ENCODE results near the gene APOBR. TPM values are rescaled to one million over a fixed set of nuclear protein-coding genes. Genes with fewer than 3 reads are reported as not detected.

Gene APOBR
- total RNA-seq, 1 donor from 2014 or later, result 17.7 TPM

DNA sequence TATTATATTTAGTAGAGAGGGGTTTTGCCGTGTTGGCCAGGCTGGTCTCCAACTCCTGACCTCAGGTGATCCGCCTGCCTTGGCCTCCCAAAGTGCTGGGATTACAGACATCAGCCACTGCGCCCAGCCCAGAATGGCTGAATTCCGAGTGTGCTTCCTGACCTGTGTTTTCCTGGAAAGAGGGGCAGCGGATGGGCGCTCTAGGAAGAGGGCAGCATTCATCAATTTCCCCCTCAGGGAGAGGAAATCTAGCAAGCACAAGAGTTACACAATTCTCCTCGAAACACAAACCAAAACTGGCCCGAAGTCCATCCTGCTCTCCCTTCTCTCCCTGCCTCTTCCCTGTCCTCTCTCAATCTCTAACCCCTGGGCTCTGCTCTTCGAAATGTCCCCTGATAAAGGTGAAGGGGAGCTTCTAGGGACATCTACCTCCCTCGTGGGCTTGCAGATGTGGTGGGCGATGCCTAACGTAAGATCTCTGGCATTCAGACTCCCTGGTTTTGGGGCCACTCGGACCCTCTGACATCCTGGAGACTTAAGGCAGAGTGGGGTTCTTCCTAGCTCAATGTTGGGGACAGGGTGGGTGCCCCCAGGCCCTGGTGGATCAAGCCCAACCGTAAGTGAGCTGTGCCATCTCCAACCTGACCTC, 11.2 kb downstream of the APOBR start:
- no peak for DNase-seq
- Histone ChIP-seq H3K27me3 (no peaks in the 10 kb centered on the region), H3K9me3 (no peaks in the 10 kb centered on the region), H3K4me1 (no peaks in the 10 kb centered on the region), H3K27ac (no peak overlapping the region), H3K4me3 (no peak overlapping the region), H3K36me3 (no peaks in the 10 kb centered on the region)
- TF ChIP-seq, protein P1, sequence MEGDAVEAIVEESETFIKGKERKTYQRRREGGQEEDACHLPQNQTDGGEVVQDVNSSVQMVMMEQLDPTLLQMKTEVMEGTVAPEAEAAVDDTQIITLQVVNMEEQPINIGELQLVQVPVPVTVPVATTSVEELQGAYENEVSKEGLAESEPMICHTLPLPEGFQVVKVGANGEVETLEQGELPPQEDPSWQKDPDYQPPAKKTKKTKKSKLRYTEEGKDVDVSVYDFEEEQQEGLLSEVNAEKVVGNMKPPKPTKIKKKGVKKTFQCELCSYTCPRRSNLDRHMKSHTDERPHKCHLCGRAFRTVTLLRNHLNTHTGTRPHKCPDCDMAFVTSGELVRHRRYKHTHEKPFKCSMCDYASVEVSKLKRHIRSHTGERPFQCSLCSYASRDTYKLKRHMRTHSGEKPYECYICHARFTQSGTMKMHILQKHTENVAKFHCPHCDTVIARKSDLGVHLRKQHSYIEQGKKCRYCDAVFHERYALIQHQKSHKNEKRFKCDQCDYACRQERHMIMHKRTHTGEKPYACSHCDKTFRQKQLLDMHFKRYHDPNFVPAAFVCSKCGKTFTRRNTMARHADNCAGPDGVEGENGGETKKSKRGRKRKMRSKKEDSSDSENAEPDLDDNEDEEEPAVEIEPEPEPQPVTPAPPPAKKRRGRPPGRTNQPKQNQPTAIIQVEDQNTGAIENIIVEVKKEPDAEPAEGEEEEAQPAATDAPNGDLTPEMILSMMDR (IDR thresholded peaks at IDR 0.05), result no peak
- no peak for ATAC-seq
- intact Hi-C loops (cut with DNase I), result no loop called here

DNA sequence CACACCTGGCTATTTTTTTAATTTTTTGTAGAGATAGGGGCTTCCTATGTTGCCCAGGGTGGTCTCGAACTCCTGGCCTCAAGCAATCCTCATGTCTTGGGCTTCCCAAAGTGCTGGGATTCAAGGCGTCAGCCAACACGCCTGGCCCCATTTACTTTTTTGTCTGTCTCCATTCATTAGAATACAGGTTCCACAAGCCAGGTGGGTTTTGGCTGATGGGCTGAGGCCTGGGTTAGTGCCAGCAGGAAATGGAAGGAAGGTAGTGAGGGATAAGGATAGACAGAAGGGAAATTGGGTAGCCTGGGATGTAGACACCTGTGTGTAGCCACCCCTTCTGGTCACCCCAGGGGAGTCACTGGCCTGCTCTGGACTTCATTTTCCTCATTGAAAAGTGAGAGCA, 16.6 kb downstream of the APOBR start:
- TF ChIP-seq, protein P1 (IDR thresholded peaks at IDR 0.05), result no peak
- intact Hi-C loops (cut with DNase I), result no loop called here
- ATAC-seq, result no peak
- H3K4me3 ChIP-seq, result no peak overlapping the region
- H3K36me3 ChIP-seq, result no peaks in the 10 kb centered on the region
- H3K9me3 ChIP-seq, result no peaks in the 10 kb centered on the region
- no peak overlapping the region for H3K27ac ChIP-seq
- H3K4me1 ChIP-seq, result no peaks in the 10 kb centered on the region
- no peak for DNase-seq
- H3K27me3 ChIP-seq, result no peaks in the 10 kb centered on the region

DNA sequence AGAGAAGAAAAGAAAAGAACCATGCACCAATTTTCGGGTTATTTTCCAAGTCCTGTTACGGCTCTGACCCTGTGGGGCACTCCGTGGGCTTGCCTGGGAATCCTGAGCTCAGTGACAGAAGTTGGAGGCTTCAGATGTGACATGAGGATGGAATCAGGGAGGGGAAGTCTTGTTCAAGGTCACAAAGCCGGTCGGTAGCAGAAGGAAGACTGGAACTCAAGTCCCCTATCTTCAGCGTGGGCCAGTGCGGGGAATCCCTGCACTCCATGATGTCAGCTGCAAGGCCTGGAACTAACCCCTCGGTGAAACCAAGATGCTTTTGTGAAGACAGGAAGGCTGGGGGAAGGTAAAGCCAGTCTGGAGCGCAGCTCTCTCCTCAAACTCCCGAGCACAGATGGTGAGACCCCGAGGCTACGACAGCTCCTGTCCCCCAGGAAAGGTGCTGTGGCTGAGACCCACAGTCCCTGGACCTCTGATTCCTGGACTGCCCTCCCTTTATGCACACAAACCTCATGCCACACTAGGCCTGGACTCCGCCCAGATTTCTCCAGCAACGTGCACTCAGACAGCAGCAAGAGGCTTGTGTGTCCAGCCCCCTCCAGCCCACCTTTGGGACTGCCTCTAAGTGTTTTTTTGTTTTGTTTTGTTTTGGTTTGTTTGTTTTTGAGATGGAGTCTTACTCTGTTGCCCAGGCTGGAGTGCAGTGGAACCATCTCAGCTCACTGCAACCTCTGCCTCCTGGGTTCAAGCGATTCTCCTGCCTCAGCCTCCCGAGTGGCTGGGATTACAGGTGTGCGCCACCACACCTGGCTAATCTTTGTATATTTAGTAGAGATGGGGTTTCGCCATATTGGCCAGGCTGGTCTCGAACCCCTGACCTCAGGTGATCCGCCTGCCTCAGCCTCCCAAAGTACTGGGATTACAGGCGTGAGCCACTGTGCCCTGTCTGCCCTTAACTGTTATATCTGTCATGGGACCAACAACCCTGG, 17.7 kb downstream of the APOBR start:
- Histone ChIP-seq H3K36me3 (no peaks in the 10 kb centered on the region), H3K4me3 (no peak overlapping the region), H3K27ac (no peak overlapping the region), H3K4me1 (no peaks in the 10 kb centered on the region), H3K9me3 (no peaks in the 10 kb centered on the region), H3K27me3 (no peaks in the 10 kb centered on the region)
- TF ChIP-seq, protein P1 (IDR thresholded peaks at IDR 0.05), result no peak
- DNase-seq, result no peak
- no peak for ATAC-seq
- intact Hi-C loops (cut with DNase I), result no loop called here

DNA sequence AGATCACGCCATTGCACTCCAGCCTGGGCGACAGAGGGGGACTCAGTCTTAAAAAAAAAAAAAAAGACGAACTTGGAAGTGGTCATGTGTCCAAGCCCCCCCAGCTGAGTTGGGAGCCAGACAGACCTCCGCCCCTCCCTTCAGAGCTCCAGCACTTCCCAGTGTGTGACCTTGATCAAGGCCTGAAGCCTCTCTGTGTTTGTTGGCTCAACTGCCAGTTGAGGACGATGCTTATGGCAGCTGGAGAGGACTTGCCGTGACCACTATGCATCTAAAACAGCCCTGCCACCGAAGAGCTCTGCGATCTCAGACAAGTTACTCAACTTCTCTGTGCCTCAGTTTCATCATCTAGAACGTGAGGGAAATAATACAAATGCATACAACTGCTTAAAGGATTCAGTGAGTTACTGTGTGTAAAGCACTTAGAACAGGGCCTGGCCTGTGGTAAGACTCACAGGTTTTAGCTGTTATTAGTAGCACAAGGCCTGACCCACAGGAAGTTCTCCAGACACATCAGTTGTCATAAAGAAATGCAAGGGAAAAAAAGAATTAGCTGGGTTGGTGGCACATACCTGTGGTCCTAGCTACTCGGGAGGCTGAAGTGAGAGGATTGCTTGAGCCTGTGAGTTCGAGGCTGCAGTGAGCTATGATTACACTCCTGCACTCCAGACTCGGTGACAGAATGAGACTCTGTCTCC, 19.2 kb downstream of the APOBR start:
- H3K4me3 ChIP-seq, result no peak overlapping the region
- intact Hi-C loops (cut with DNase I), result no loop called here
- no peak for ATAC-seq
- H3K27me3 ChIP-seq, result no peaks in the 10 kb centered on the region
- H3K9me3 ChIP-seq, result no peaks in the 10 kb centered on the region
- H3K36me3 ChIP-seq, result no peaks in the 10 kb centered on the region
- TF ChIP-seq, protein P1 (IDR thresholded peaks at IDR 0.05), result no peak
- DNase-seq, result no peak
- H3K27ac ChIP-seq, result no peak overlapping the region
- no peaks in the 10 kb centered on the region for H3K4me1 ChIP-seq

DNA sequence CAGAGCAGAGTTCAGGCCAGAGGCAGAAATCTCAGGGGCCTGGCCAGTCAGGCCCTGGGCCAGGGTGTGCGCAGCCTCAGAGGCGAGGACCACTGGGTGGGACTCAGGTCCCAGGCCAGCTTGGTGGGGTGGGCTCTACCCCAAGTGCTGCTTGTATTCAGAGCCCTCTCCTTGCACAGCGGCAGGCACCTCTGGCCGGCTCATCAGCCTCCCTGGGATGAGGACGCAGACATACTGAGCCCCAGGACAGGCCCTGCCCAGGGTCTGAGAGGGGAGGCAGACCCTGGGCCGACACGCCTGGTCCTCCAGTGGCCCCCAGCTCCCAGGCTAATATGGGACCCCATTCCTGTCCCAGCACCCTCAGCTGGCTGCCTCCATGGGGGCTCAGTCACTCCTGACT, 19.8 kb downstream of the APOBR start:
- peak; percentile 33 for ATAC-seq

More for the DNA sequence above, 19.8 kb downstream of the APOBR start:
- intact Hi-C loops (cut with DNase I), result no loop called here
- Histone ChIP-seq H3K9me3 (no peaks in the 10 kb centered on the region), H3K4me3 (no peak overlapping the region), H3K27ac (no peak overlapping the region), H3K36me3 (no peaks in the 10 kb centered on the region), H3K27me3 (no peaks in the 10 kb centered on the region), H3K4me1 (no peaks in the 10 kb centered on the region)
- TF ChIP-seq, protein P1 (IDR thresholded peaks at IDR 0.05), result no peak
- DNase-seq, result no peak
